HG03575 (cell line): ENCODE results near the gene NDST1.

Source experiments
- ATAC-seq: cut with Tn5 transposase; IDR thresholded peaks from one replicate; pipeline ENCODE4 v1.9.1; 2021; ENCODE audit not compliant: unreplicated experiment, insufficient number of reproducible peaks, low FRiP score; ENCODE audit errors: extremely low read depth

Gene NDST1

DNA sequence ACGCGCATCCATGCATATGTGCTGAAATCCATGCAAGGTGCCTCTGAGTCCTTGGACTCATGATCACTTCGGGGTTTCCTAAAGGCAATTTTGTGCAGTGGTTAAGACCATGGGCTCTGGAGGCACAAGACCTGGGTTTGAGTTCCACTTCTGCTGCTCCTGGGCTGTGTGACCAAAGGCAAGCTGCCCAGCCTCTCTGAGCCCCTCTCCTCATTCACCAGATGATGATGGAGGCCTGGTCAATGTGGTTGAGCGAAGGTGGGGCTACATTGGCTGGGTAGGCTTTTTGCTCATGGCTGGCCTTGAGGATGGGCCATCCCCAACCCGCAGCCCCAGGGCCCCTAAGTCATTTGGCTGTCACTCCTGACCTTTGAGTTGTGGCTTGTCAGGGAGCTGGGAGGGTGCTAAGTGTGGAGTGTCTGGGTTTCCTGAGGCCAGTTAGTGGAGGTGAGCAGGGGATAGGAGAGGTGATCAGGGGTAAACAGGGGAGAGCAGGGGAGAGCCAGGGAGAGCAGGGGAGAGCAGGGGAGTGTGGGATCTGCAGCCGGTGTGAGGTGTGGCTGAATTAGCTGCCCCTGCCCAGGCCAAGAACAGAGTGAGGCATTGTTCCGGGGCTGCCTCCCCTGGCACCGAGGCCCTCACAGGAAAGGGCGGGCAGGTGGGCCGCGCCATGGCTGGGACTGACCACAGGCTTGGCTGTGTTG lies 68.0 kb downstream of the NDST1 start:
- no peak for ATAC-seq

DNA sequence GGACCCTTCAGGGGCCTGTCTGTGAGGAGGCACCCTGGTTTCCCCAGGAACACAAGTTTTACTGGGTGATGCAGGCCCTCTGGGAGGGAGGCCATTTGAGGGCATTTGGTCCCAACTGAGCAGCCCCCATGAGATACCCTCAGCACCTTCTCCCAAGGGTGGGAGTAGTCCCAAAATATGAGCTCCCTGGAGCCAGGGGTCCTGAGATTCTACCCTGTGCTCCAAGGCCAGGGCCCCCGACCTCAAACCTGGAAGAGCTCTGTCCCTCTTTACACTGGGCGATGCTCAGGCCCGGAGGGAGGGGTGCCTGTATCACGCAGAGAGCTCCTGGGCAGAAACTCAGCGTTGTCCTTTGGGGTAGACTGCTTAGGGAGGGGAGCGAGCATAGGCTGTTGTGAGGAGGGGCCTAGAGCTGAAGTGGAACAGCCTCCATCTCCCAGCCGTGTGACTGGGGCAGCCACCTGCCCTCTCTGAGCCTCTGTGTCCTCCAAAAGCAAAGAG lies 68.6 kb downstream of the NDST1 start:
- ATAC-seq = no peak

DNA sequence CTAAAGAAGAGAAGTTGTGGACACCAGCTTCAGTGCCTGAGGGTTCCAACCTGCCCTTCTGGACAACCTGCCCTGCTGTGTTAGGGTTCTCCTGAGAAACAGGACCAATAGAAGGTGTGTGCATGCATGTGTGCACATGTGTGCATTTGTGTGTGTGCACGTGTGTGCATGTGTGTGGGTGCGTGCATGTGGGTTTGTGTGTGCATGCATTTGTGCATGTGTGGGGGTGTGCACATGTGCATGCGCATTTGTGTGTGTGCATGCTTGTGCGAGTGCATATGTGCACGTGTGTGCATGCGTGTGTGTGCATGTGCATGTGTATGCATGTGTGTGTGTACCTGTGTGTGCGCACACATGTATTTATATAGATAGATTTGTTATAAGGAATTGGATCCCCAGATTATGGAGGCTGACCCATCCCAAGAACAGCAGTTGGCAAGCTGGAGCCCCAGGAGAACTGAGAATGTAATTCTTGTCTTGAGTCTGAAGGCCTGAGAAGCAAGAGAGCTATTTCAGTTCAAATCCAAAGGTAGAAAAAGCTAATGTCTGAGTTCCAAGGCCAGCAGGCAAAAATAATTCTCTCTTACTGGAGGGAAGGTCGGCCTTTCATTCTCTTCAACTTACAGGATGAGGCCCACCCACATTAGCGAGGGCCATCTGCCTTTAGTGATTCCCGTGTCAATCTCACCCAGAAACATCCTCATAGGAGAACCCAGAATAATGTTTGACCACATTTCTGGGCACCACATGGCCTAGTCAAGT lies 69.6 kb downstream of the NDST1 start:
- ATAC-seq = no peak

DNA sequence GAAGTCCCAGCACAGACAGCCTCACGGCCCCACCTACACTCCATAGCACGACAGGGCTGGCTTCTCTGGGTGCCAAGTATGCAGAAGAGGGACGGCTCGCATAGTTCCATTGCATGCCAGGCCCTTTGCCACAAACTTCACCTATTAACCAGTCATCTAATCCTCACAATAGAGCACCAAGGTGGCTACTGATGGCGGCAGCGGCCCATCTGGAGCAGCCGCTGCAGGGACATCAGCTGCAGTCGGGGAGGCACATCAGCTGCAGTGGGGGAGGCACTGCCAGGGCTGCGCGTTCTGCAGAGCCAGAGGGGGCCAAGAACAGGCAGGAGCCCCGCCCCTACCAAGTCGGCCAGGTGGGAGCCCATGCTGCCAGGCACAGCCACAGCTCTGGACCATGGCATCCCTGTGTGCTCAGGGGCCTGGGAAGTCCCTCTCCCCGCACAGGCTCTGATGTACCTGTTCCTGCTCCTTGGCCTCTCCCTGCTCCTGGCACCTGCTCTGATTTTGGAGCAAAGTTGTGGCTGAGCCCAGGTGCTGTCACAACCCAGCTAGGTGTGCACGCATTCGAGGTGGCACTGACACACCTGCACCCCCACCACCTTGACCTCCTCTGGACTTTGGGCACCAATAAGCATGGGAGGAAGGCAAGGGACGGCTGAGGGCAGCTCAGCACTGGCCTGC lies 71.0 kb downstream of the NDST1 start:
- no peak for ATAC-seq

DNA sequence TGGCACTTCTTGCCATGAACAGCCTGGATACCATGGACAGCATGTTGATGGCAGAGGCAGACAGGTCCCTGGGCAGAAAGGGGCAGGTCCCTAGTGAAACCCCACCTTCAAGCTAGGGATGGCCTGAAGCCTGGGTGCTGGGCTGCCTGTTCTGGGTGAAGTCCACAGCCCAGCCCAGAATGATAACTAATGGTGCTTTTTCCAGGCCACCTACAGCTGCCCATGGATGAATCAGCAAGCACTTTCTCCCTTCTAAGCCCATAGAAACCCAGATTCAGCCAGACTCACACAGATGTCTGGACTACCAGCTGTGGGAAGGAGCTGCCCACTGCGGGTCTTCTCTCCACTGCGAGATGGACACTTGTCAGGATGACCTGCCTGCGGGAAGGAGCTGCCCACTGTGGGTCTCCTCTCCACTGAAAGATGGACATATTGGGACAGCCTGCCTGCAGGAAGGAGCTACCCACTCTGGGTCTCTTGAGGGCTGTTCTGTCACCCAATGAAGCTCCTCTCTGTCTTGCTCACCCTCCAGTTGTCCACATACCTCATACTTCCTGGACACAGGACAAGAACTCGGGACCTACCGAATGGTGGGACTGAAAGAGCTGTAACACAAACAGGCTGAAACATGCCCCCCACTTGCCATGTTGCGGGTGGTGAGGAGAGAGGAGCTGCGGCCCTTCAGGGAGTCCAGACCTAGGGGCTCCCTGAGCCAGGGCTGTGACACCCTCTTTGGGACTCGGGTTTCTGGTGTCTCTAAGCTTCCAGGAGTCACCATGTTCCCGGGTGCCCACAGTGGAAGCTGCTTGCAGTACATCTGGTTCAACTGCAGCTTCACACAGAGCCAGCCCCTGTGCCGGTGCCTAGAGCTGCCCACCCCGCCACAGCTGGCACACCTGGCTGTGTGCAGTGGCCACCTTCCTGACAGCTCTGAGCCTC lies 71.8 kb downstream of the NDST1 start:
- no peak for ATAC-seq

DNA sequence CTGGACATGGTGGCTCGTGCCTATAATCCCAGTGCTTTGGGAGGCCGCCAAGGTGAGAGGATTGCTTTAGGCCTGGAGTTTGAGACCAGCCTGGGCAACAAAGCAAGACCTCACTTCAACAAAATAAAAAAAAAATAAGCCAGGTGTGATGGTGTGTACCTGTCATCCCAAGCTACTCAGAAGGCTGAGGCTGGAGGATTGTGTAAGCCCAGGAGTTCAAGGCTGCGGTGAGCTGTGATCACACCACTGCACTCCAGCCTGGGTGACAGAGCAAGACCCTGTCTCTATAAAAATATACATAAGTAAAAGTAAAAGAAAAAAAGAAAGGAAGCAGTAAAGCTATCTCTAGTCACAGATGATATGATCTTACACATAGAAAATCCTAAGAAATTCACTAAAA lies 73.0 kb downstream of the NDST1 start:
- no peak for ATAC-seq

DNA sequence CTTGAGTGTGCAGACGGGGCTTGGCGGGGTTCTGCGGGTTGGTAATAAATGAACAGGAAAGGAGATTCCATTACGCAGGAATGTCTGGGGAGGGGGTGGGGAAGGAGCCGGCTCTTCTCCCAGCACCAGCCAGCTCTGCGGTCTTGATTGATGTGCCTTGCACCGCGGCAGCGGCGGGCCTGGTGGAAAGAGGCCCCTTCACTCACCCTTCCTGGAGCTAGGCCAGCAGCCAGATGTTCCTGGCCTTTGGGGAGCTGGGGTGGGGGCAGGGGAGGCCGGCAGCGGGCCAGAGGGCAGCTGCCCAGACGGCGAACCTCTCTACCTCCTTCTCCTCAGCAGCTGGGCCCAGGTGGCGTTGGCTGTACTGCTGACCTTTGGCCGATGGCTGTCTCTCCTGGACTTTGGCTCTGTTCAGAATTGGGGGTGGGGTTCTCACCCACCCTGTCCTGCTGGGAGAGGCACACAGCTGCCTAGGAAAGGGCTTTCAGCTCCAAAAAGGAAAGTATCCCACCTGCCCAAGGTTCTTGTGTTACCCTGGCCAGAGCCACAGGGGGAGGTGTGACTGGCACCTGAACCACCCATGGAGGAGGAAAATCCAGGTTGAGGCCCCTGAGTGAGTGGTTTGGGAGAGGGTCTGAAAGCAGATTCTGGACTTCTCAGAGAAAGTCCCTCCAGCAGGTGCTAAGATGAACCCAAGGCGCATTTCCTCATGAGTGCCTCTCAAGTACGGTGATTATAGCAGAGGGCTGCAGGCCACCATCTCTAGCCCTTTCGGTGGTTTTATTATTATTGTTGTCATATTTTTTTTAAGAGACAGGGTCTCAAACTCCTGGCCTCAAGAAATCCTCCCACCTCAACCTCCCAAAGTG lies 74.5 kb downstream of the NDST1 start:
- no peak for ATAC-seq

DNA sequence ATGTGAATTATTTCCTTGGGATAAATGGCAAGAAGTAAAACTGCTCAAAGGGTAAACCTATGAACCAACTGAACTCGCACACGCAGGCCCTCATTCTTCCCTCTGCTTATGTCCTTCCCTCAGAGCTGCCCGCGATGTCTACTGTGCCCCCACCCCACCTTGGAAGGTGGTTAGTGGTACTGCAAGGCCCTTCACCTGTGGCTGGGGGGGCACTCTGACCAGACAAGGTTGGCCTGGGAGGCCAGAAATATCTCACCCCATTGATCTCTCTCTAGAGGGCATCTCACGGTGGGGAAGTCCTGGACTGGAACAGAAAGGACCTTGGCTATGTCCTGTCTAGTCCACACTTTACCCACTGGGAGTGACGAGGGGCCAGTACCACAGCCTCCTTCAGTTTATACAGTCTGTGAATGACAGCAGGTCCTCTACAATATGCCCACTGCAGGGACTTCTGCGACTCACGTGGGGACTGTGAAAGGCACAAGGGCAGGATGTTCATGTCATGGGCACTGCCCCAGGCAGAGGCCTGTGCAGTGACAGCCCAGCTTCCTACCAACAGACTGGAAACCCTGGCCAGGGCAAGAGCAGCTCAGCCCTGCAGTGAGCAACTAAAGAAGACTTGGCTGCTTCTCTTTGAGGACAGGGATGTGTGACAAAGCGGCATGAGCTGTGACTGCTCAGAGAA lies 75.8 kb downstream of the NDST1 start:
- ATAC-seq = no peak

DNA sequence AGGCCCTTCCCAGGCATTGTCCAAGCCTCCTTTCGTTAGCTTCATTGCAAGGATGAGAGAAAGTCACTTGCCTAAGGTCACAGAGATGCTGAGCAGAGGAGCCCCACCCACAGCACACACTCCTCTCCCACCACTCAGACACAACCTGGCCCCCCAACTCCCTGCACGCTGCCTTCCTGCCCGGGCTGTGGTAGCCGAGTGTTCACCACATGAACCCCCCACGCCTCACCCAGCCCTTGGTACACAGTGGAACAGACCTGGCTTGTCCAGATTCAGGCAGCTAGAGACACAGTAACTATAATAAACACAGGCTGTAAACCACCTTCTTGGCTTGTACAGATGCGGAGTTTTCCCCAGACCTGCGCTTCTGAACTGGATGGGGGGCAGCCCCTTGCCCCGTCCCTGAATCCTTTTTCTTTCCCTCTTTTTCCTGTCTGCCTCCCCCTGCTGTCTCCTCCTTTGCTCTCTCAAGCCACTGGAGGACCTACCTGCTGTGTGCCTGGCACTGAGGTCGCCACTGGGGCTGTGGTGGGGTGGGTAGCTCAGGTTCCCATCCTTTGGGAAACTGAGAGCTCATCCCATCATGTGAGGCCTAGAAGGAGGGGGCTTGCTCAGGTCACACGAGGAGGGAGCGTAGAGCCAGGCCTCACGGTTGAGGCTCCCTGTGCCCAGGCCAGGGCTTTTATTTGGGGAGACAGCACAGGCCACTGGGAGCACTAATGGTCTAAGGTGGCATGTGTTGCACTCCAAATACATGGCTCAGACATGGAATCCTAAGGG lies 76.8 kb downstream of the NDST1 start:
- no peak for ATAC-seq

DNA sequence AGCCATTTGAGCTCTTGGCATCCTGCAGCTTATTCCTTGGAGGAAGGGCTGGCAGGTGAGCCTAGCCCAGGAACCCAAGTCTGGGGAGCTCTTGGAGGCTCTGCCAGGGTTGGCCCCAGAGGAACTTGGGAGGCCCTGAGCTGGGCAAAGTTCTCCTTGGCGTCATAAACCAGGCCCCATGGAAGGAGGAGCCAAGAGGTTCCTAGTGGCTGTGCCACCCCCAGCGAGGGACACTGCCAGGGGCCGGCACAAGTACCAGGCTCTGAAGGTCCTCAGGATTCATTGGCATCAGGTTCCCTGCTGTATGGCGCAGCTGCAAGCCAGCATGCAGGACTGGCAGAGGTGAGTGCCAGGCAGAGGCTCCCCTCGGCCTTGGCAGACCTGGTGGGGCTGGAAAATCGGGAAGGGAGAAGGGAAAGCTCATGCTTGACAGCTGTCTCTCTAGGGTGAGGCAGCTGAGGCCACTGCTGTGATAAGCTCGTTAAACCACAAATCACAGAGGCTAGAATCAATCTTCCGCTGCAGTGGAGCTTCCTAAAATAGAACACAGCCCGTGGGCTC lies 77.9 kb downstream of the NDST1 start:
- ATAC-seq = no peak

DNA sequence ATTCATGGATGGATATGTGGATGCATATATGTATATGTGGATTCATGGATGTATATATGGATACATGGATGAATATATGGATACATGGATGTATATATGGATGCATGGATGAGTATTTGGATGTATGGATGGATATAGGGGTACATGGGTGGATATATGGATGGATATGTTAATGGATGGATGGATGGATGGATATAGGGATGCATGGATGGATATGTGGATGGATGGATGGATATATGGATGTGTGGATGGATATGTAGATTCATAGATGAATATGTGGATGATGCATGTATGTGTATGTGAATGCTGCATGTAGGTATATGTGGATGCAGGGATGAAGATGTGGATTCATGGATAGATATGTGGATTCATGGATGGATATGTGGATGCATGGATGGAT lies 79.1 kb downstream of the NDST1 start:
- no peak for ATAC-seq

DNA sequence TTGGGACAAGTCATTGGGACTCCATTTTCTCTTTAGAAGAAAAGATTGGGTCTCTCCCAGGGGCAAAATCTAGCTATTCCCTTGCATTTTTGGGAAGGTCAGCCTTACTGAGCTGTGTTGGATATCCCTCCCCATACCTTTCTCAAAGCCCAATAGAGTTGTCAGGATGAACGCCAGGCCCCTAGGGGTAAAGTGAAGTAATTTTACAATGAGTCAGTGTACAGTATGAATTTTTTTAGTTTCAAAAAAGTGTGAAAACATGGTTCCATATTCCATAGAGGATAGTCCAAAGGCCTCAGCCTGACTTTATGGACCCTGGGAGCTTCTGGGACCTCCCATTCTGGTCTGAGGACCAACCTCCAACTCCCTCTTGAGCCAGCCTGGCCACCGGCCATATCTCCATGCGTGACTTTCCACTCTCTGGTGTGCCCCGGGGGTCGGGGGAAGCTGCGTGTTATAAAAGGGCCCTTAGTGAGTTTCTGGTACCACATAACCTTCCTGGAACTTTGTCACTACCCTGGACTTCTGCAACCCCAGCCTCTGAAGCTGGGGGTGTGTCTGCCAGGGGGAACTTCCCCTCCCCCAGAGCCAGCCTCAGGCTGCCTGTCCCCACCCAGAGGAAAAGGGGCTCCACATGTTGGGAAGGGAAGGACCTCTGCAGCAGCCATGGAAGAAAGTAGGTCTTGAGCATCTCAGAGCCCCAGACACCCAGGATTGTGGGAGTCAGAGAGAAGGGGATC lies 80.1 kb downstream of the NDST1 start:
- ATAC-seq = no peak

DNA sequence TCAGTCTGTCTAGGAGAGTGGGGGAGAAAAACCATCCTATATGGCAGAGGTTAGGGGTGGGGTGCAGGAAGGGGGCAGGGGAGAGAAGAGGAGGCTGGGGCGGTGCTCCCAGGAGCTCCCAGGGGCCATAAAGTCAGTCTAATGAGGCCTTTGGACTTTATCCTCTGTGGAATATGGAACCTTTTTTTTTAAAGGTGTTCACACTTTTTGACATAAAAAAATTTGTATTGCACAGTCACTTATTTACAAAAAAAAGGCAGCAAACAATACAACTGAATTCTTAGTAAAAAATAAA lies 80.6 kb downstream of the NDST1 start:
- ATAC-seq = no peak

DNA sequence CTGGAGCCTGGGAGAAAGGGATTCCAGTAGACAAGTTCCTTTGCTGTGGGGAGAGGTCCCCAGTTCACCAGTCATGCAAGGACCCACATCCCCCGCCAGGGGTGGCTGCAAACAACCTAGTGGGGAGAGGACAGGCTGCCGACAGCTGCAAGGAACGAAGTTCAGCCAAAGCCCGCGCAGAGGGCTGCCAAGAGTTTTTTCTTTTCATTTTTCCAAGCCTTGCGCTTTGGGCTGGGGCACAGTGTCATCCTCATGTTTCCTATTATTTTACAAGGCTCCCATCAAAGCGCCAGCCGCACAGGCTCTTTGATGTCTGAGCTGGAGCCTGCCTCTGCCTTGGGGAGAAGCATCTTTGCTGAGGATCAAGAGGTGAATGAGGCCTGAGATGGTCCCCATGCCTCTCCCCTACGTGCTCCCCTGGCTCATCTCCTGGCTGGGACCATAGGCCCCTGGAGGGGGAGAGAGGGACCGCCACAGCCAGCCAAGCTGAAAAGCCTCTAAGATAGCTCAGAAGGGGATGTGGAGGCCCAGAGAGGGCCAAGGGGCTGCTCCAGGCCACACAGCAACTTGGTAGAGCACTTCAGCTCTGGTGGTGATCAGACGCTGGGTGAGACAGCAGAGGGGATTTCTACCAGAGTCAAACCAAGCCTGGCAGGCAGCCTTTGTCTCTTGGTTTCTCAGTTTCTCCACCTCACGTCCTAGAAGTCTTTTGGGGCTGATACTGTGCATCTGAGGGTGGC lies 82.1 kb downstream of the NDST1 start:
- ATAC-seq = no peak

DNA sequence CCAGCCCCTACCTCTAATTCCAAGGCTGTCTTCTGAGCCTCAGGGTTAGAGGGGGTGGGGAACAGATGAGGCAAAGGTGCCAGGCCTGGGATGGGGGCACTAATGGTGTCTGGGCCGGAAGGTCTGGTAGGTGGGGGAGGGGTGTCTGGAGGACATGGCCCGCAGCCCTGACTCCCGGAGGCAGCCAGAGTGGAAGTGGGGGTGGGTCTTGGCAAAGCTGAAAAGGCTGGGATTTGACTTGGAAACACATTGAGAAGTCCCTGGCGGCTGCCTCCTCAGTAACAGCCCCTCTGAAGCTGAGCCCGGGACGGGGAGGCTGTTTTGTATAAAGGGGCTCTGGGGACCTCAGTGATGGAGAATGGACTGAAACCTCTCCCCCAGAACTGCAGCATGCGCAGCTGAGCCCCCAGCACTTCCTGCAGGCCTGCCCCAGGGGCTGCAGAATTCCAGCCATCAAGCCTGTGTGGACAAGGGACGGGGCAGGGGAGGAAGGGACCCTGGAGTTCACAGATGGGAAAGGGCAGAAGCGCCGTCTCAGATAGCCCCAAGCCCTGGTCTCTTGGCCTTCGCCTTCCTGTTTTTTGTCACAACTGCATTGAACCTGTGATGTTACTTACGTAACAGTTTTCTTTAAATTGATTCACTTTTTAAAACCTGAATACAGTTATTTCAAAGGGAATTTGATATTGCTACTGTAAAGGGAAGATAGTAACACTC lies 83.2 kb downstream of the NDST1 start:
- ATAC-seq = no peak
